Right hindlimb (tissue), 1 donor: ENCODE results near the gene FNIP1.
"Not testable (repeated sequence)": the region's sequence is repeated elsewhere in the genome, so short reads cannot be mapped to it uniquely, and the experiment has no call there.

Experiments
- DNase-seq: peaks from one replicate; pipeline ENCODE4 v3.0.0-alpha.2; 2018

Gene FNIP1

GRCh38 chr5:131749723-131750470 lies 46.9 kb downstream of the FNIP1 start:
- DNase-seq = no peak

- no peak for DNase-seq
Measured at GRCh38 chr5:131749138-131749537, 47.7 kb downstream of the FNIP1 start.

- no peak for DNase-seq
Measured at GRCh38 chr5:131747180-131748105, 49.4 kb downstream of the FNIP1 start.

DNA sequence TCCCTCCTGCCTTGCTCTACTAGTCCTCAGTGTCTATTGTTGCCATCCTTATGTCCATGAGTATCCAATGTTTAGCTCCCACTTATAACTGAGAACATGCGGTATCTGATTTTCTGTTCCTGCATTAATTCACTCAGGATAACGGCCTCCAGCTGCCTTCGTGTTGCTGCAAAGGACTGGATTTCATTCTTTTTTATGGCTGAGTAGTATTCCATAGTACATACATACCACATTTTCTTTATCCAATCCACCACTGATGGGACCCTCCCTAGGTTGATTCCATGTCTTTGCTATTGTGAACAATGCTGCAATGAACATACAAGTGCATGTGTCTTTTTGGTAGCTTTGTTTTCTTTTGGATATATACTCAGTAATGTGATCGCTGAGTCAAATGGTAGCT lies 50.4 kb downstream of the FNIP1 start:
- DNase-seq = no peak

GRCh38 chr5:131745703-131746102 lies 51.1 kb downstream of the FNIP1 start:
- no peak for DNase-seq

- no peak for DNase-seq
Measured at GRCh38 chr5:131745155-131745554, 51.7 kb downstream of the FNIP1 start.

DNA sequence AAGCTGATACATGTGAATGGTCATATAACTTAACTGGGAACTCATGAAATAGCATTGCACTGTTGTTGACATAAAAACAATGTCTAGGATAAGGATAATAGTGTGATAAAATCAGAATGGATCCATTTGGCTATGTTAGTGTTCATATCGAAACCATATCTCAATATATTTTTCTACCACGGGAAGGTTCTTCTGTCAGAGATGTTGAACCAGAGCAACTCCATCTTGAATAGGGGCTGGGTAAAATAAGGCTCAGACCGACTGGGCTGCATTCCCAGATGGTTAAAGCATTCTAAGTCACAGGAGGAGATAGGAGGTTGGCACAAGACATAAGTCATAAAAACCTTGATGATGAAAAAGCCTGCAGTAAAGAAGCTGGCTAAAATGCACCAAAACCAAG lies 56.3 kb downstream of the FNIP1 start:
- DNase-seq = no peak

DNA sequence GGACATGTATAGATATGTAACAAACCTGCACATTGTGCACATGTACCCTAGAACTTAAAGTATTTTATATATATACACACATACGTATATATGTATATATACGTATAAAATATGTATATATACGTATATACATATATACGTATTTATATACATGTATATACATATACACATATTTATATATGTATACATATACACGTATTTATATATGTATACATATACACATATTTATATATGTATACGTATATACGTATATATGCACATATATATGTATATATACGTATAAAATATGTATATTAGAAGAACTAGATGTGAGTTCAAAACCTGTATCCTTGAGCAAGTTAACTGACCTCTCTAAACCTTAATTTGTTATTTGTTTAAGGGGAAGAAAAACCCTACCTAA lies 61.4 kb downstream of the FNIP1 start:
- DNase-seq = no peak

DNA sequence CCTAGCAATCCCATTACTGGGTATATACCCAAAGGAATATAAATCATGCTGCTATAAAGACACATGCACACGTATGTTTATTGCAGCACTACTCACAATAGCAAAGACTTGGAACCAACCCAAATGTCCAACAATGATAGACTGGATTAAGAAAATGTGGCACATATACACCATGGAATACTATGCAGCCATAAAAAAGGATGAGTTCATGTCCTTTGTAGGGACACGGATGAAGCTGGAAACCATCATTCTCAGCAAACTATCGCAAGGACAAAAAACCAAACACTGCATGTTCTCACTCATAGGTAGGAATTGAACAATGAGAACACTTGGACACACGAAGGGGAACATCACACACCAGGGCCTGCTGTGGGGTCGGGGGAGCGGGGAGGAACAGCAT lies 61.9 kb downstream of the FNIP1 start:
- not testable (repeated sequence) for DNase-seq

DNA sequence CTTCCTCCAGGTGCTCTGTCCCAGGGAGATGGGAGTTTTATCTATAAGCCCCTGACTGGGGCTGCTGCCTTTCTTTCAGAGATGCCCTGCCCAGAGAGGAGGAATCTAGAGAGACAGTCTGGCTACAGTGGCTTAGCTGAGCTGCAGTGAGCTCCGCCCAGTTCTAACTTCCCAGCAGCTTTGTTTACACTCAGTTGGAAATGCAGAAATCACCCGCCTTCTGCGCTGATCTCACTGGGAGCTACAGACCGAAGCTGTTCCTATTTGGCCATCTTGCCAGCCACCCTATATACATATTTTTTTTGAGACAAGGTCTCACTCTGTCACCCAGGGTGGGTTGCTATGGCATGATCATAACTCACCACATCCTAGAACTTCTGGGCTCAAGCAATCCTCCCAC lies 67.5 kb downstream of the FNIP1 start:
- DNase-seq = not testable (repeated sequence)

DNA sequence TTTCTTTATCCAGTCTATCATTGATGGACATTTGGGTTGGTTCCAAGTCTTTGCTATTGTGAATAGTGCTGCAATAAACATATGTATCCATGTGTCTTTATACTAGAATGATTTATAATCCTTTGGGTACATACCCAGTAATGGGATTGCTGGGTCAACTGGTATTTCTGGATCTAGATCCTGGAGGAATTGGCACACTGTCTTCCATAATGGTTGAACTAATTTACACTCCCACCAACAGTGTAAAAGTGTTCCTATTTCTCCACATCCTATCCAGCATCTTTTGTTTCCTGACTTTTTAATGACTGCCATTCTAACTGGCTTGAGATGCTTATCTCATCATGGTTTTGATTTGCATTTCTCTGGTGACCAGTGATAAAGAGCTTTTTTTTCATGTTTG lies 72.7 kb downstream of the FNIP1 start:
- not testable (repeated sequence) for DNase-seq

DNA sequence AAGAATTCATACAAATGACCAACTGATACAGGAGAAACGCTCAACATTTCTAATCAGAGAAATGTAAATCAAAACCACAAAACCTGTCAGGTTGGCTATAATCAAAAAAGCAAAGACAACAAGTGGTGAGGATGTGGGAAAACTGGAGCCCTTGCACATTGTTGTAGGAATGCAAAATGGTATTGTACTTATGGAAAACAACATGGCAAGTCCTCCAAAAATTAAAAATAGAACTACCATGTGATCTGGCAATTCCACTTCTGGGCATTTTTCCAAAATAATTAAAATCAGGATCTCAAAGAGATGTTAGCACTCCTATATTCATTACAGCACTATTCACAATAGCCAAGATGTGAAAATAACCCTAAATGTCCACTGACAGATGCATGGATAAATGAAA lies 76.1 kb downstream of the FNIP1 start:
- no peak for DNase-seq

DNA sequence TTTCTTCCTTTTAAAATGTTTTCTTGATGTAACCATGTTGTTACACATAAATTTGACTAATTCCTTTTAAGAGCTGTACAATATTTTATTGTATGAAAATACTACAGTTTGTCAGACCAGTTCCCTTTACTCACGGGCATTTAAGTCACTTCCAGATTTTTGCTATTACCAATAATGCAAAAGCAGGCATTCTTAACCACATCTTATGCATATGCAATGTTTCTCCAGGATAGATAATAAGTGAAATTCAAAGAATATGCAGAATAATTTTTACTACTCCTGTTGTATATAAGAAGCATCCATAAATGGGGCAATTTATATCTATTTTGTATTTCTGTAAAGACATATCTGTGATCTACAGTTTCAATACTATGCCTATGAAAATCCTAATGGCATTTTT lies 77.3 kb downstream of the FNIP1 start:
- no peak for DNase-seq

DNA sequence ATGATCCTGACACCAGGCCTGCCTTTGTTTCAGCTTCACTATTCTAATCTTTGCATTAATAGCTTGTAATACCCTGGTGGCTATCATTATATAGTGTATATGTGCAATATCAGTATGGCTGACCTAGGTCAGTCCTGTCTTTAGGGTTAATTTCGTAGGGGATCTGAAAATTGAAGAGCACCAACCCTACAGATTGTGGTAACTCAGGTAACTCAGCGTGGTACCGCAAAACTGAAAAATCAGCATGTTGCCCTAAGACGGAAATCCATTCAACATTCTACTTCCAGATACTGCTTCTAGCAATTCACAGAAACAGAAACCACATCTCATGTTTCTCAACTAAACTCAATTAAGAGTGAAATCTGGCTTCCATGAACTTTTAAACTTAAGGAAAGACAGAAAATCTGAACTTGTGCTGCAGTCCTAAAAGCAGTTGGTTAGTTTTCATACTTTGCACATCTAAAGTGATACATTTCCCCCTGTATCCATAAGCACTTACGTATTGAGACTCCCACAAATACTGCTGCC lies 78.3 kb downstream of the FNIP1 start:
- DNase-seq = no peak

GRCh38 chr5:131717164-131717563 lies 79.7 kb downstream of the FNIP1 start:
- not testable (repeated sequence) for DNase-seq

DNA sequence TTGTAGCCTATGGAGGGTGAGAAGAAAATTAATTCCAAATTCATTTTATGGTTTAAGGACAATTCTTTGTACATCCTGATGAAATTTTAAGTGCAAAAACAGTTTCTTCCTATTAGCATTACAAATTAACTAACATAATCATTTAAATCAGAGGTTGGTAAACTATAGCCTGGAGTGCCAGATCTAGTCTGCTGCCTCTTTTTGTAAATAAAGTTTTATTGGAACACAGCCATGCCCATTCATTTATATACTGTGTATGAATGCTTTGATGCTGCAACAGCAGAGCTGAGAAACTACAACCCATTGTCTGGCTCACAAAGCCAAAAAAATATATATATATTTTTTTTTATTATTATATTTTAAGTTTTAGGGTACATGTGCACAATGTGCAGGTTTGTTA lies 80.2 kb downstream of the FNIP1 start:
- no peak for DNase-seq

DNA sequence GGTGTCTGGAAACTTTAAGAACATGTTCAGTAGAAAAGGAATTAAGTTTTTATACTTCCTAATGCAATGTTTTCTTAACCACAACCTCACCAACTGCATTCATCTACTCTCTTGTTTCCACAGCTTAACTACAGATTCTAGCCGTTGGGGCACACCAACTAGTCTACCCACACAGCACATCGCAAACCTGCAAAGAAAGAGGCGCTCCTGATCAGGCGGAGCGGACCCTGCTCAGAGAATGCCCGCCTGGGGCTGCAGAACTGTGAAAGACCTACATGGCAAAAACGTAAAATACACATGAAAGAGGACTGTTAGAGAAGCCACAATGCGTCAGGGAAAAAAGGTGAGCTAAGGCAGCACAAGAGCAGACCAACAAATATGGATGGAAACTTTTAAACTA lies 86.4 kb downstream of the FNIP1 start:
- no peak for DNase-seq

DNA sequence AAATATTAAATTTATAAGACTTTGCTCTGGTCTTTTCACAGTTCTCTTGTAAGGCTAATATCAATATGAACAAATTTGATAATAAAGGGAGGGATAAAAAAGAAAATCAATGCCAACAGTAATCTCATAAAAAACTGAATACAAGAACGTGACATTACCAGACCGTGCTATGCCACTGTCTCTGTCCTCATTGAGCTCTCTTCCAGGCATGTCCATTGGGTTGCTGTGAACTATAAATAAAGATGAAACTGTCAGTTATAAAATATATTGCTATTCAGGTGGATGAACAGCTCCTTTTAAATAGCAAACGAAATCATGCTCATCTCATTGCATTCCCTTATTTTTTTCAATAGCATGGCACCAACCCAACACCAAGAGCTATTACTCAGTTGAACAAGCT lies 87.8 kb downstream of the FNIP1 start:
- DNase-seq = no peak

DNA sequence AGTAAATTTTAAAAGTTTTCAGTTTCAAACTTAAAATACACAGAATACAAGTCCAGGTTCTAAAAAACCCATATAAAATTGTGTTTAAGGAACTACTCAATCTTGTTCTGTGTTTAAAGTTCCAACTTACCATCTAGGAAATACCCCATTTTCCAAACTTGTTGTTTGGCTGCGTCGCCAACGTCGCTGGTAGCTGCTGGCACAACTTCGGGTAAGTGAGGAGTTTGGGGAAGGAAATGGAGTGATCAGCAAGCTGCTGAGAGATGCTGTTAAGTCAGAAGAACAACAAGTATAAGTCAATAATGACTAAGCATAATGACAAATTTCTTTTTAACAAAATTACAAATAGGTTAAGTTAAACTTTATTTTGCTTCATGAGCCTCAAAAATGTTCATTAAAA lies 90.5 kb downstream of the FNIP1 start:
- no peak for DNase-seq

DNA sequence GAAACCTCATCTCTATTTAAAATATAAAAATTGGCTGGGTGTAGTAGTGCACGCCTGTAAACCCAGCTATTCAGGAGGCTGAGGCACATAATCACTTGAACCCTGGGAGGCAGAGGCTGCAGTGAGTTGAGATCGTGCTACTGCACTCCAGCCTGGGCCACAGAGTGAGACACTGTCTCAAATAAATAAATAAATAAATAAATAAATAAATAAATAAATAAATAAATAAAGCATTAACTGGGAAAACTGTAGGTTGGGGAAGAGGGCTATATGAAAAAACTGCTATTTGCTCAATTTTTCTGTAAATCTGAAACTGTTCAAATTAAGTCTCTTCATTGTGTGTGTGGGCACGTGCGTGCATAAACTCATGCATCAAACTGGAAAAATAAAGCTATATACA lies 101.9 kb downstream of the FNIP1 start:
- no peak for DNase-seq

DNA sequence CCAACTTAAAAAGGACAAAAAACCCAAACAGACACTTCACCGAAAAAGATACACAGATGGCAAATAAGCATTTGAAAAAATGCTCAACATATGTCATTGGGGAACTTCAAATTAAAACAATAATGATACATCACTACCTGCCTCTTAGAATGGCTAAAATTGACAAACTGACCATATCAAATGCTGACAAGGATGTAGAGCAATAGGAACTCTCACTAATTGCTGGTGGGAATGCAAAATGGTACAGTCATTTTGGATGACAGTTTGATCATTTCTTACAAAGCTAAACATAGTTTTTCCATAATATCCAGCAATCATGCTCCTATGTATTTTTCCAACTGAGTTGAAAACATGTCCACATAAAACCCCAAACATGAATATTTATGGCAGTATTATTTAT lies 102.9 kb downstream of the FNIP1 start:
- DNase-seq = no peak

GRCh38 chr5:131685516-131686171 lies 111.2 kb downstream of the FNIP1 start:
- DNase-seq = no peak

DNA sequence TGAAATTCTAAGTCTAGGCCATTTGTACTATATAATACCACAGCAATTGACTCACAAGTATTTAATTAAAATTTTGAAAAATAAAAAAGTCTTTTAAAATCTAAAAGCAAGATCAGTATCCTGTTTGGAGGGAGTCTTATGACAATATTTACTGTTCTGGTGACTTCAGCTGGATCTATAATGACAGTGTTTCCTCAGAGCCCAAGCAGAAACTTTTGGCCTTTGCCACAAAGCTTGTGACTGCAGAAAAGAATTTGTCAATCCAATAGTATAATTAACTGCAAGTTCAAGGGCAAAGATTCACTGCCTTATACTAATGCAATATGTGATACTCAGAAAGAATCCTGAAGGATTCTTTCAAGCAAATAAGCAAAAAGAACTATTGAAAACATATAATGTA lies 112.2 kb downstream of the FNIP1 start:
- DNase-seq = no peak
